ENCODE results near the gene FIGNL2.

DNA sequence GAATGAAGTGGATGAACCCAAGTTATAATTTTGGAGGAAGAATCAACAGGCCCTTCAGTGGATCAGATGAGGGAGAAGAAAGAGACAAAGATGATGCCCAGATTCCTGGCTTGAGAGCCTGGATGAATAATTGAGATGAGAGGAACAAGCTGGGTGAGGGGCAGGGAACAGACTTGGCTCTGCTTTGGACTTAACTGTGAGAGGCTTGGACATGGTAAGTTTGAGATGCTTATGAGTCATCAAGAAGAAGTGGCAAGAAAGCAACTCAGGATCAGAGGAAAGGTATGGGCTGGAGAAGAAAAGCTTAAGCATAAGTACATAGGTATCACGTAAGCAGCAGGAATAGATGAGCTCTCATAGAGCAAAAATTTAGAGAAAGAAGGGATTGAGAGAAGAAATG, 55.3 kb downstream of the FIGNL2 start:
- TF ChIP-seq CTCF (IDR thresholded peaks at IDR 0.05; ENCODE audit: insufficient read depth, low read depth, low read length) (no peak), EZH2 (IDR thresholded peaks at IDR 0.05; ENCODE audit: insufficient read depth, low read length) (no peak)
